HepG2 (cell line): ENCODE data around the gene NSMCE4A. TPM values are rescaled to one million over a fixed set of nuclear protein-coding genes. Genes with fewer than 3 reads are reported as not detected.

ENCODE experiments used
- ATF3 ChIP-seq: sonication (generic); formaldehyde crosslinking; IDR thresholded peaks from 2 replicates; pipeline ENCODE4 v1.4.0; 2020; ENCODE audit warnings: missing genetic modification reagents
- ELF1 ChIP-seq: sonication (generic); formaldehyde crosslinking; IDR thresholded peaks from 2 replicates; pipeline ENCODE4 v1.4.0; 2020; ENCODE audit warnings: missing genetic modification reagents
- ERF ChIP-seq: IDR thresholded peaks from 2 replicates; pipeline ENCODE4 v1.6.1; 2018; ENCODE audit warnings: missing biosample characterization, missing genetic modification reagents
- GABPB1 ChIP-seq: IDR thresholded peaks from 2 replicates; pipeline ENCODE4 v1.6.1; 2016; ENCODE audit warnings: mild to moderate bottlenecking, missing genetic modification reagents, moderate library complexity, missing compliant biosample characterization
- GFI1 ChIP-seq: sonication (generic); formaldehyde crosslinking; IDR thresholded peaks from 2 replicates; pipeline ENCODE4 v1.5.0; 2020; ENCODE audit warnings: missing genetic modification reagents, mild to moderate bottlenecking, borderline replicate concordance
- HIVEP1 ChIP-seq: sonication (generic); formaldehyde crosslinking; IDR thresholded peaks from 2 replicates; pipeline ENCODE4 v1.4.0; 2020; ENCODE audit warnings: mild to moderate bottlenecking, missing genetic modification reagents
- HNRNPK ChIP-seq: fragments of 200-400 bp; formaldehyde crosslinking; IDR thresholded peaks from 2 replicates; pipeline ENCODE4 v1.6.1; 2018; ENCODE audit warnings: low read length, low read depth, moderate library complexity, mild to moderate bottlenecking; ENCODE audit not compliant: poor library complexity, severe bottlenecking
- MEF2D ChIP-seq: sonication (generic); formaldehyde crosslinking; IDR thresholded peaks from 2 replicates; pipeline ENCODE4 v1.5.1; 2020; ENCODE audit warnings: mild to moderate bottlenecking, missing genetic modification reagents
- POLR2AphosphoS5 ChIP-seq: IDR thresholded peaks from 2 replicates; pipeline ENCODE4 v1.6.1; 2012; ENCODE audit warnings: low read depth, low read length
- SIN3B ChIP-seq: fragments of 150-350 bp; IDR thresholded peaks from 2 replicates; pipeline ENCODE4 v1.6.1; 2014; ENCODE audit warnings: low read length
- TAF15 ChIP-seq: fragments of 200-400 bp; formaldehyde crosslinking; IDR thresholded peaks from one replicate; pipeline ENCODE4 v1.6.1; 2018; ENCODE audit warnings: mild to moderate bottlenecking, low read depth, low read length; ENCODE audit not compliant: poor library complexity, severe bottlenecking
- ZBTB8A ChIP-seq: sonication (generic); formaldehyde crosslinking; IDR thresholded peaks from 2 replicates; pipeline ENCODE4 v1.4.0; 2020; ENCODE audit warnings: mild to moderate bottlenecking, low read depth, missing genetic modification reagents, borderline replicate concordance
- ZFP62 ChIP-seq: sonication (generic); formaldehyde crosslinking; IDR thresholded peaks from 2 replicates; pipeline ENCODE4 v1.4.0; 2020; ENCODE audit warnings: missing genetic modification reagents
- ZKSCAN5 ChIP-seq: sonication (generic); formaldehyde crosslinking; IDR thresholded peaks from 2 replicates; pipeline ENCODE4 v1.5.1; 2020; ENCODE audit warnings: mild to moderate bottlenecking, missing genetic modification reagents
- ZNF263 ChIP-seq: sonication (generic); formaldehyde crosslinking; IDR thresholded peaks from 2 replicates; pipeline ENCODE4 v1.4.0; 2020; ENCODE audit warnings: missing genetic modification reagents
- ZNF441 ChIP-seq: sonication (generic); formaldehyde crosslinking; IDR thresholded peaks from 2 replicates; pipeline ENCODE4 v1.7.0; 2021; ENCODE audit warnings: missing genetic modification reagents, borderline replicate concordance
- ZNF629 ChIP-seq: sonication (generic); formaldehyde crosslinking; conservative IDR thresholded peaks from 2 replicates; pipeline ENCODE4 v1.5.0; 2020; ENCODE audit warnings: missing genetic modification reagents
- ZNF670 ChIP-seq: sonication (generic); formaldehyde crosslinking; IDR thresholded peaks from 2 replicates; pipeline ENCODE4 v1.8.0; 2022; ENCODE audit warnings: mild to moderate bottlenecking, missing genetic modification reagents, borderline replicate concordance
- ZNF883 ChIP-seq: sonication (generic); formaldehyde crosslinking; IDR thresholded peaks from 2 replicates; pipeline ENCODE4 v1.5.1; 2020; ENCODE audit warnings: mild to moderate bottlenecking, missing genetic modification reagents; ENCODE audit errors: not compliant biosample characterization
- polyA plus RNA-seq, 8 experiments: library from polyadenylated mRNA; depleted of rRNA in 3 of 8; stranded (reverse) in 7 of 8; unstranded in 1 of 8; fragments of >200 nt; fragmentation: Illumina TruSeq in 4 of 8; extraction: Trizol in 4 of 8; gene quantifications; 2 replicates each; pipeline versions ENCODE4 v1.2.1 to v1.2.3, GENCODE V29; 2011 to 2016; ENCODE audit warnings: low read depth in 4 of 8, missing spikeins in 1 of 8, mixed read lengths in 1 of 8; ENCODE audit not compliant: insufficient read depth in 1 of 8
- total RNA-seq, 5 experiments: library from RNA; depleted of rRNA; stranded (reverse); fragments of >200 nt; fragmentation: Illumina TruSeq; extraction: Trizol; gene quantifications; 2 replicates each; pipeline ENCODE4 v1.2.3, GENCODE V29; 2016; ENCODE audit warnings: low read depth in 1 of 5
- TF ChIP-seq, protein P1 (sequence below): sonication (generic); formaldehyde crosslinking; IDR thresholded peaks from 2 replicates; pipeline ENCODE4 v1.4.0; 2020; ENCODE audit warnings: missing genetic modification reagents
- TF ChIP-seq, protein P2 (sequence below): sonication (generic); formaldehyde crosslinking; IDR thresholded peaks from 2 replicates; pipeline ENCODE4 v1.4.0; 2020; ENCODE audit warnings: mild to moderate bottlenecking, missing genetic modification reagents, borderline replicate concordance
- TF ChIP-seq, protein P3 (sequence below): IDR thresholded peaks from 2 replicates; pipeline ENCODE4 v1.6.1; 2012; ENCODE audit warnings: inconsistent platforms

Gene NSMCE4A
- total and polyA plus RNA-seq, 2 of the 13 experiments (the other 11 are each of a cell fraction or from before 2014, with no cell fraction given) = 61.1 to 91.6 TPM

GRCh38 chr10:121974535-121975294, at the start of gene NSMCE4A (continued):
- TF ChIP-seq, protein P1, sequence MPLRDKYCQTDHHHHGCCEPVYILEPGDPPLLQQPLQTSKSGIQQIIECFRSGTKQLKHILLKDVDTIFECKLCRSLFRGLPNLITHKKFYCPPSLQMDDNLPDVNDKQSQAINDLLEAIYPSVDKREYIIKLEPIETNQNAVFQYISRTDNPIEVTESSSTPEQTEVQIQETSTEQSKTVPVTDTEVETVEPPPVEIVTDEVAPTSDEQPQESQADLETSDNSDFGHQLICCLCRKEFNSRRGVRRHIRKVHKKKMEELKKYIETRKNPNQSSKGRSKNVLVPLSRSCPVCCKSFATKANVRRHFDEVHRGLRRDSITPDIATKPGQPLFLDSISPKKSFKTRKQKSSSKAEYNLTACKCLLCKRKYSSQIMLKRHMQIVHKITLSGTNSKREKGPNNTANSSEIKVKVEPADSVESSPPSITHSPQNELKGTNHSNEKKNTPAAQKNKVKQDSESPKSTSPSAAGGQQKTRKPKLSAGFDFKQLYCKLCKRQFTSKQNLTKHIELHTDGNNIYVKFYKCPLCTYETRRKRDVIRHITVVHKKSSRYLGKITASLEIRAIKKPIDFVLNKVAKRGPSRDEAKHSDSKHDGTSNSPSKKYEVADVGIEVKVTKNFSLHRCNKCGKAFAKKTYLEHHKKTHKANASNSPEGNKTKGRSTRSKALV = peak; percentile 81
- peak; percentile 50 for TF ChIP-seq POLR2AphosphoS5
- peak; percentile 49; the same call in 1 of the 2 replicates for TF ChIP-seq SIN3B
- no peak for TF ChIP-seq ZKSCAN5 (CRISPR knock-in tag)
- no peak for TF ChIP-seq ZFP62 (CRISPR knock-in tag)
- peak; percentile 95; the same call in 1 of the 2 replicates for TF ChIP-seq ZBTB8A (CRISPR knock-in tag)
- peak; percentile 51; the same call in 1 of the 2 replicates for TF ChIP-seq ERF
- peak; percentile 52; the same call in 1 of the 2 replicates for TF ChIP-seq ZNF629 (CRISPR knock-in tag)
- peak; percentile 57; the same call in 1 of the 2 replicates for TF ChIP-seq GFI1 (CRISPR knock-in tag)
- peak; percentile 35 for TF ChIP-seq TAF15
- TF ChIP-seq MEF2D (CRISPR knock-in tag) = no peak
- TF ChIP-seq GABPB1 (CRISPR knock-in tag) = peak; percentile 90
- 0 out of 2 replicates have a peak, but pooled peaks have one; percentile 9 for TF ChIP-seq ELF1
- TF ChIP-seq ZNF670 (CRISPR knock-in tag) = no peak
- TF ChIP-seq HIVEP1 (CRISPR knock-in tag) = 0 out of 2 replicates have a peak, but pooled peaks have one; percentile 71
- TF ChIP-seq HNRNPK = peak; percentile 51
- TF ChIP-seq, protein P2, sequence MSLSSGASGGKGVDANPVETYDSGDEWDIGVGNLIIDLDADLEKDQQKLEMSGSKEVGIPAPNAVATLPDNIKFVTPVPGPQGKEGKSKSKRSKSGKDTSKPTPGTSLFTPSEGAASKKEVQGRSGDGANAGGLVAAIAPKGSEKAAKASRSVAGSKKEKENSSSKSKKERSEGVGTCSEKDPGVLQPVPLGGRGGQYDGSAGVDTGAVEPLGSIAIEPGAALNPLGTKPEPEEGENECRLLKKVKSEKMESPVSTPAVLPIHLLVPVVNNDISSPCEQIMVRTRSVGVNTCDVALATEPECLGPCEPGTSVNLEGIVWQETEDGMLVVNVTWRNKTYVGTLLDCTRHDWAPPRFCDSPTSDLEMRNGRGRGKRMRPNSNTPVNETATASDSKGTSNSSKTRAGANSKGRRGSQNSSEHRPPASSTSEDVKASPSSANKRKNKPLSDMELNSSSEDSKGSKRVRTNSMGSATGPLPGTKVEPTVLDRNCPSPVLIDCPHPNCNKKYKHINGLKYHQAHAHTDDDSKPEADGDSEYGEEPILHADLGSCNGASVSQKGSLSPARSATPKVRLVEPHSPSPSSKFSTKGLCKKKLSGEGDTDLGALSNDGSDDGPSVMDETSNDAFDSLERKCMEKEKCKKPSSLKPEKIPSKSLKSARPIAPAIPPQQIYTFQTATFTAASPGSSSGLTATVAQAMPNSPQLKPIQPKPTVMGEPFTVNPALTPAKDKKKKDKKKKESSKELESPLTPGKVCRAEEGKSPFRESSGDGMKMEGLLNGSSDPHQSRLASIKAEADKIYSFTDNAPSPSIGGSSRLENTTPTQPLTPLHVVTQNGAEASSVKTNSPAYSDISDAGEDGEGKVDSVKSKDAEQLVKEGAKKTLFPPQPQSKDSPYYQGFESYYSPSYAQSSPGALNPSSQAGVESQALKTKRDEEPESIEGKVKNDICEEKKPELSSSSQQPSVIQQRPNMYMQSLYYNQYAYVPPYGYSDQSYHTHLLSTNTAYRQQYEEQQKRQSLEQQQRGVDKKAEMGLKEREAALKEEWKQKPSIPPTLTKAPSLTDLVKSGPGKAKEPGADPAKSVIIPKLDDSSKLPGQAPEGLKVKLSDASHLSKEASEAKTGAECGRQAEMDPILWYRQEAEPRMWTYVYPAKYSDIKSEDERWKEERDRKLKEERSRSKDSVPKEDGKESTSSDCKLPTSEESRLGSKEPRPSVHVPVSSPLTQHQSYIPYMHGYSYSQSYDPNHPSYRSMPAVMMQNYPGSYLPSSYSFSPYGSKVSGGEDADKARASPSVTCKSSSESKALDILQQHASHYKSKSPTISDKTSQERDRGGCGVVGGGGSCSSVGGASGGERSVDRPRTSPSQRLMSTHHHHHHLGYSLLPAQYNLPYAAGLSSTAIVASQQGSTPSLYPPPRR (CRISPR knock-in tag) = no peak
- TF ChIP-seq, protein P3, sequence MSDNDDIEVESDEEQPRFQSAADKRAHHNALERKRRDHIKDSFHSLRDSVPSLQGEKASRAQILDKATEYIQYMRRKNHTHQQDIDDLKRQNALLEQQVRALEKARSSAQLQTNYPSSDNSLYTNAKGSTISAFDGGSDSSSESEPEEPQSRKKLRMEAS = peak; percentile 82; the same call in 1 of the 2 replicates
- no peak for TF ChIP-seq ZNF883 (CRISPR knock-in tag)
- peak; percentile 40 for TF ChIP-seq ZNF441 (CRISPR knock-in tag)
- TF ChIP-seq ZNF263 (CRISPR knock-in tag) = peak; percentile 87
- TF ChIP-seq ATF3 = 0 out of 2 replicates have a peak, but pooled peaks have one; percentile 38
